GM23248 (cell line): Measurements from ENCODE around the gene PRSS48.

Source experiments
- EZH2 ChIP-seq: fragments of 200-600 bp; sonication (generic); IDR thresholded peaks from 2 replicates; pipeline ENCODE4 v1.6.1; 2018; ENCODE audit warnings: antibody characterized with exemption, mild to moderate bottlenecking; ENCODE audit not compliant: insufficient read depth, poor library complexity, severe bottlenecking
- EZH2phosphoT487 ChIP-seq: fragments of 200-600 bp; sonication (generic); IDR thresholded peaks from 2 replicates; pipeline ENCODE4 v1.6.1; 2018; ENCODE audit warnings: antibody characterized with exemption, moderate library complexity, mild to moderate bottlenecking, low read depth; ENCODE audit not compliant: insufficient read depth

DNA sequence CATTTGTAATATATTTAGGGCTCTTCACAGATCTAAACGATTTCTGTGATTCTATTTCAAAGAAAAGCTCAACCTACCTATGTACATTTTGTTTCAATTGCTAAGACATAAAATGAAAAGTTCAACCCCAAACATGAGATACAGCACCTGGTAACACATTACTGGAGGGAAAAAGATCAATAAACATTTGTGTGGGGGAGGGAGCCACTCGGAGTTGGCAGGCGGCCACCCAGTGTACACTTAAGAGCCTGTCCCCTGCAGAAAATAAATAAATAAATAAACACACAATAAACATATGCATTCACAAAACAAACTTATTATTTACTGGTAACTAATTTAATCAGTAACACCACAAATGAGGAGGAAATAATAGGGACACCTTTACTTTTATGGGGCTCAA is 19.3 kb downstream of the PRSS48 start:
- no peak for TF ChIP-seq EZH2
- TF ChIP-seq EZH2phosphoT487 = no peak
